ENCODE measurements around the gene CCDC177.
"Not testable (repeated sequence)": the region's sequence is repeated elsewhere in the genome, so short reads cannot be mapped to it uniquely, and the experiment has no call there.

Gene CCDC177

GRCh38 chr14:69600304-69600891 is 25.7 kb upstream of the CCDC177 start:
- no peak for DNase-seq (ENCODE audit: low read depth)

DNA sequence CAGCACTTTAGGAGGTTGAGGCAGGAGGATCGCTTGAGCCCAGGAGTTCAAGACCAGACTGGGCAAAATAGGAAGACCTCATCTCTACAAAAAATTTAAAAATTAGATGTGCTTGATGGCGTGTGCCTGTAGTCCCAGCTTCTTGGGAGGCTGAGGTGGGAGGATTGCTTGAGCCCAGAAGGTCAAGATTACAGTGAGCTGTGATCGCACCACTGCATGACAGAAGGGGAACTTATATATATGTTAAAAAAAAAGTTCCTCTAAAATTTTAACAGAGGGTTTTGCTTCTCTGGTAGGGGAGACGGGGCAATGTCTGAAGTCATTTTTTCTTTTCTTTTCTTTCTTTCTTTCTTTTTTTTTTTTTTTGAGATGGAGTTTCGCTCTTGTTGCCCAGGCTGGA is 24.8 kb upstream of the CCDC177 start:
- DNase-seq (ENCODE audit: low read depth): not testable (repeated sequence)

DNA sequence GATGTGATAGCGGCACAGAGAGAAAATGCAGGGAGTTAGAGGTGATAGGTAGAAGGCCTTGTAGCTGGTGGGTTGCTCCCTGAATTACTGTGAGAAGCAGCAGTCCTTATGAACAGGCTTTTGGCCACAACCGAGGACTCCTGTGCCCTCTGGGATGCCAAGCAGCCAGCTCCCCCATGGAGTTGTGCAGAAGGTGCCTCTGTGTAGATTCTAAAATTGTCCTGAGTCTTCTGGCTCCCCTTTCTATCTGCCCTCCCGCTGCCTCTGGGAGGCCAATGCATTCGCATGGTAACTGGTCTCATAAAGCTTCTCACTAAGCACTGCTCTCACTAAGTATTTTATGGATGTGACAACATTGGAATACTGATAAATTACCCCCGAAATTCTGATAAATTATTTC is 20.7 kb upstream of the CCDC177 start:
- DNase-seq (ENCODE audit: low read depth): no peak

- DNase-seq (ENCODE audit: low read depth): no peak
These were observed 20.2 kb upstream of the CCDC177 start for GRCh38 chr14:69594846-69595245.

DNA sequence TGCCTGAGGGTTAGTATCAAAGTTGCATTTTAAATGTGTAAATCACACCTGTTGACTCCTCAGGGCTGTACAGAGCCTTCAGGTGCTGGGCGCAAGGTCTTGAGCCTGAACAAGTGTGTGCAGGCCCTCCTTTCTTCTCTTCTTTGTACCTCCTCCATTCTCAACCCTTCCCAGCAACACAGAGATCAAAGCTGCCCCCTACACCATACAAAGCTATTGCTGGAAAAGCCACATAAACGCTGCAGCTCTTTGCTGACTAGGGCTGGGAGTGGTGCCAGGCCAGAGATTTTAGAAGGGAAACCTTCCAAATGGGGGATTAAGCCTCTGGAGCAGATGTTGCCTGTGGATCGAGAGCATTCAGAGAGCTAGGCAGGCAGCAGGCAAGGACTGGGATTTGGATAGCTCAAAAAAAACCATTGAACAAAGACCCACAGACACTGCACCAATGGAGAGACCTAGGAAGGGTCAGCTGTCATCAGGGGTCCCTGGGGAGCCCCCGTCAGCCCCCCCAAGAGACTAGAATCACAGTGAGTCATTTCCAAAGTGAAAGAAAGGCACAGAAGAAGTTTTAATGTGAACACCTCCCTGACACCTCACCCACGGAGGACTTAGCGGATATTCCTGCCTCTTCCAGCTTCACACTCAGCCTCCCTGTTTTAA is 18.5 kb upstream of the CCDC177 start:
- no peak for DNase-seq (ENCODE audit: low read depth)

GRCh38 chr14:69591317-69591716 is 16.6 kb upstream of the CCDC177 start:
- DNase-seq (ENCODE audit: low read depth): no peak

GRCh38 chr14:69587389-69587788 is 12.7 kb upstream of the CCDC177 start:
- DNase-seq (ENCODE audit: low read depth): no peak

GRCh38 chr14:69586404-69586803 is 11.7 kb upstream of the CCDC177 start:
- no peak for DNase-seq (ENCODE audit: low read depth)

- DNase-seq (ENCODE audit: low read depth): no peak
These were observed 9.7 kb upstream of the CCDC177 start for GRCh38 chr14:69584389-69584788.

- no peak for DNase-seq (ENCODE audit: low read depth)
These were observed 8.2 kb upstream of the CCDC177 start for GRCh38 chr14:69582829-69583228.

DNA sequence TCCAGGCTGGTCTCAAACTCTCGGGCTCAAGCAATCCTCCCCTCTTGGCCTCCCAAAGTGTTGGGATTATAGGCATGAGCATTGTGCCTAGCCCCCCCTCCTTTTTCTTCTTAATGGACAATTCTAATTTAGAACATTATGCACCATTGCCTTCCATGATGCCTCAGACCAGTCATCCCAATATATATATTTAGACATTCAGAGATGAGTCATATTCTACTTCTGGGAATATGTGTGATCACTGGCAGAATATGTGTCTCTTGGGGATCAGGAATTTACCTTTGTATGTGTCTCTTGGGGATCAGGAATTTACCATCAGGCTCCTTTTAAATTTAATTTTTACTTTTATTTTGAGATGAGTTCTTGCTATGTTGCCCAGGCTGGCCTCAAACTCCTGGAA is 7.5 kb upstream of the CCDC177 start:
- no peak for DNase-seq (ENCODE audit: low read depth)

DNA sequence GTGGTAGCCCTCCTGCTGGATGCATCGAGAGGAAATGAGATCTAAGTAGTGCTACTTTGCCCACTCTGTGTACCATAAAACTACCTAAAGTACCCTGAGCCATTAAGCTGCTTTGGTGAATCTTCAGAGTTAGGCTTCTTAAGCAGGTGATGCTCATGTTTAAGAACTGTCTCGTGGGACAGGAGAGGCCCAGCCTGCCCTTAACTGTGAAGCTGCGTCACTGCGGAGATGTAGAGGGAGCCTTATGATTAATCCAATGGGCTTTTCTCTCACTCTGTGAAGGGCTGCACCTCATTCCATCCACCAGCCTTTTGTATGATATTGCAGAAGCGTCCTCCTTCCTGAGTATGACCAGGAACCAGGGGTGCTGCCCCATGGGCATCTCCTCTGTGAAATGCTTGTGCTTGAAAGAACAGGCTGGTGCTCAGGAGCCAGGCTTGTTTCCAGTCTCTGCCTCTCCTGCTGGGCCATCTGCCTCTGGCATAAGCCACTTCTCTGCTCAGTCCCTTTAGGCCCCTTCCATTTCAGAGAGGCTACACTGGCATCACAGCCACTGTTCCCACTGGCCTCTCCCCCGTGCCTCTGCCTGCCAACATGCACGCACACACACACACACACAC is 6.8 kb upstream of the CCDC177 start:
- no peak for DNase-seq (ENCODE audit: low read depth)

DNA sequence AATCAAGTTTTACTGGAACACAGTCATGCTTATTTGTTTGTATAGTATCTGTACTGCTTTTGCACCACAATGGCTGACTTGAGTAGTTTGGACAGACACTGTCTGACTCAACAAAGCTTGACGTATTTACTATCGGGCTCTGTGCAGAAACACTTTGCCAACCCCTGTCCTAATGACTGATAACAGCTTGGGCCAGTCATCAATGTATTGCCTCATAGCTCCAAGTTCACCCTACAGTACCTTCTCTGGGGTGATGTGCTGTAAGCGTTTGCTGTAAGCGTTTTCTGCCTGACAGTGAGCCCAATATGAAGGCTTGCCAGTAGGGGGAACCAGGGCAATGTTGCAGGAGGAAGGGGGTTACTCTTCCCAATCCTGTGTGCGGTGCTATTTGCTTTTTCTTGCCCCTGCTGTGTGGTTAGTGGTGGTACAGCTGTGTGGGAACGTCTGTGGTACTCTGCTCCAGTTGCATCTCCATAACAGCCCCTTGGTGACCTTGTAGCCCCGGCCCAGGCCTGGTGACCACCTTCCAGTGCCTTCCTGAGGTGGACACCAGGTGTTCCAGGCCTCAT is 5.4 kb upstream of the CCDC177 start:
- DNase-seq (ENCODE audit: low read depth): no peak

DNA sequence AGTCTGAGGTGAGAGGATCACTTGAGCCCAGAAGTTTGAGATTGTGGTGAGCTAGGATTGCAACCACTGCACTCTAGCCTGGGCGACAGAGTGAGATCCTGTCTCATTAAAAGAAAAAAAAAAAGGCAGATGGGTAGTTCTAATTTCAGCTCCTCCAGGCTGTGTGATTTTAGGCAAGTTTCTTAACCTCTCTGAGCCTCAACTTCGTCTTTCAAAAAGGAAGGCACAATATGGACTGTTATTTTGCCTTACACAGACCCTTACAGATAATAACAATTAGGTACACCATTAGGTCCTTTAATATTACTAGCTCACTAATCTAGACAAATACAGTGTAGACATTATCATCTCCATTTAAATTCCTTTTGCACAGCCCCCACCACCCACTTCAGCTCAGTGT is 4.8 kb upstream of the CCDC177 start:
- DNase-seq (ENCODE audit: low read depth): no peak

DNA sequence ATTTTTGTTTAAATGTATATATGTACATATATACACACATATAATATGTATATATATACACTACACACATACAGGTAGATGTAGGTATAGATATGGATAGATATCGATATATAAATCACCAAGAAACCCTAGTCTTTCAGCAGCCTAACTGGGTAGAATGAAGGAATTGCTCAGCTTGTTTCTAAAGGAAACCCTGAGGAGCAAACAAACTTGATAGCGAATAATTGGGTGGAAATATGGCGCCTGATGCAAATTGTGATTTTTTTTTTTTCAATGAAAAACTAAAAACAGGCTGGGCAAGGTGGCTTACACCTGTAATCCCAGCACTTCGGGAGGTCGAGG is 254 bp upstream of the CCDC177 start:
- DNase-seq (ENCODE audit: low read depth): no peak

GRCh38 chr14:69573831-69574262 is 824 bp downstream of the CCDC177 start:
- DNase-seq (ENCODE audit: low read depth): no peak

- no peak for DNase-seq (ENCODE audit: low read depth)
These were observed 1.4 kb downstream of the CCDC177 start for GRCh38 chr14:69573205-69573830.

DNA sequence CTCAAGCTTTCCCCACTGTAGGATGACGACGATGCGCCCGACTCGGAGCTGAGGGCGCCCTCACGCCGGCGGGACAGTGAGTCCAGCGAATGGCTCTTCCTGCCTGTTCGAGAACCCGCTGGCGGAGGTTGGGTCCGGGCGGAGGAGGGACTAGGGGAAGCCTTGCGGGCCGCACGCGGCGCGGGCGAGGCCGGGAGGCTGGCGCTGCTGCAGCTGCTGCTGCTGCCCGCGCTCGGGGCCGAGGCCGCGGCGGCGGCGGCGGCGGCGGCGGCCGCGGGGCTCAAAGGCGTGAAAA is 1.9 kb downstream of the CCDC177 start:
- DNase-seq (ENCODE audit: low read depth): no peak

GRCh38 chr14:69572030-69572840 is 2.4 kb downstream of the CCDC177 start:
- no peak for DNase-seq (ENCODE audit: low read depth)

DNA sequence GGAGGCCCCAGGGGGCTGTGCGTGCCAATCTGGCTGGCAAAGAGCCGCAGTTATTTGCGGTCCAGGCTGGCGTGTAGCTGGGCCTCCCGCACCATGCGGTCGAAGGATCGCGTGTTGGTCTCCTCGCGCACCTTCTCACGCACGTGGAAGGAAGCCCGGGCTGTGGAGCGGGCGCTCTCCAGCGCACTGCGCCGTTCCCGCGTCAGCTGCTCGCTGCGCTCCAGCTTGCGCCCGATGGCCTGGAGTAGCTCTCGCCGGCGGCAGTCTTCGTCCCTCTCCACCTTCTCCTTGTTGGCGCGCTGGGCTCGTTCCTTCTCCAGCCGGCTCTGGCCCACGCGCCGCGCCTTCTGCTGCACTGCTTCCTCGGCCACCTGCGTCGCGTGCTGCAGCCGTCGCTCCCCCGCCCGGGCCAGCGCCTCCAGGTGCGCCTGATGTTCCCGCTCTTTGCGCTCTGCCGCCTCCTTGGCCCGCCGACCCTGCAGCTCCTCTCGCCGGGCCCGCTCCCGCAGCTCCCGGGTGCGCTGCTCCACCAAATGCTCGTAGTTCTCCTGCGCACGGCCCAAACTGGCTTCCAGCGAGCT is 3.1 kb downstream of the CCDC177 start:
- DNase-seq (ENCODE audit: low read depth): no peak

GRCh38 chr14:69570836-69571330 is 3.8 kb downstream of the CCDC177 start:
- no peak for DNase-seq (ENCODE audit: low read depth)

GRCh38 chr14:69569859-69570258 is 4.8 kb downstream of the CCDC177 start:
- DNase-seq (ENCODE audit: low read depth): no peak

Data from T follicular helper cell (primary cell).